Activated naive CD8-positive, alpha-beta T cell treated with anti-CD3 and anti-CD28 coated beads, Interleukin-2, amount 50 U/mL, for 24 hours (primary cell): ENCODE results near the gene ELK4.

Source experiments
- ATAC-seq: fragments of 150-1000 bp; cut with Tn5 transposase; one replicate; pipeline ENCODE4 v1.10.0; 2021
- DNase-seq: peaks from one replicate; pipeline ENCODE4 v3.0.0; 2021
- H3K27ac Mint-ChIP-seq: one replicate; pipeline ENCODE4 v1.8.0; 2021; ENCODE audit warnings: mild to moderate bottlenecking, mixed read lengths
- H3K27me3 Mint-ChIP-seq: one replicate; pipeline ENCODE4 v1.8.0; 2021; ENCODE audit warnings: mixed read lengths
- H3K36me3 Mint-ChIP-seq: one replicate; pipeline ENCODE4 v1.8.0; 2021; ENCODE audit warnings: low read depth, mixed read lengths
- H3K4me1 Mint-ChIP-seq: one replicate; pipeline ENCODE4 v1.8.0; 2021; ENCODE audit warnings: mixed read lengths
- H3K4me3 Mint-ChIP-seq: one replicate; pipeline ENCODE4 v1.8.0; 2021; ENCODE audit warnings: mild to moderate bottlenecking, moderate library complexity, mixed read lengths
- H3K9me3 Mint-ChIP-seq: one replicate; pipeline ENCODE4 v1.8.0; 2021; ENCODE audit warnings: mixed read lengths

ELK4 gene

DNA sequence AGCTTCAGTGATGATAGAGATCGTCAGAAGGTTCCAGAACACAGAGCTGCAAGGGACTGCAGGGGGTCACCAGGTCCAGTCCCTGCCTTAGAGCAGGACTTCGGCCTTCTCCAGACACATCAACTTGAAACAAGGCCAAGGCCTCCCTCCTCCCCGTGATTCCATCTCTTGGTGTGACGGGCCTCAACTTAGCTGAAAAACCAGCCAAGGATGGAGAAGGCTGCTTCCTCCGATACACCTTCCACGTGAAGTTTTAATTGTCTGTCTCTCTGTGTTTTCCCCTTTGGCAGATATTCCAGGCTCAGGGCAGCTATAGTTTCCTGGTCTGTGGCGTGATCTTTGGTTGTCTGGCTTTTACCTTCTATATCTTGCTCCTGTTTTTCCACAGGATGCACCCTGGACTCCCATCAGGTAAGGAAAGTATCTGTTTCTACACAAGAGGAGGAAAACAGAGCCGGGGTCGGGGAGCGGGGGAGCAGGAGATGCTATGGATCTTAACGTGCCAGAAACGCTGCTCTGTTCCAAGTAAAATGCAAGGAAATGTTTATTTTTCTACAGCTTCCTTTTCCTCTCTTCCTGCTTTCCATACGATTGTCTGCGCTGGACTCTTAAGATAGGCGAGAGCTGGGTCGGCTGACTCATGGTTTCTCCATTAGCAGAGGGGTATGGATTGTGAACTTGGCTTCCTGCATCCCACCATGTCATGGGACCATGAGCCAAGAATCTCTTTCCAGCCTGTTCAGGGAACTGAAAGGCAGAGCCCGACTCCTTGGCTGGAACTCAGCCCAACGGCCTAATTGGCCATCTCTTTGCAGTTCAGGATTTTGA, 32.8 kb downstream of the ELK4 start:
- no peak for DNase-seq
- Mint-ChIP-seq H3K27ac (peak overlapping the region; percentile 17), H3K27me3 (no peaks in the 10 kb centered on the region), H3K36me3 (peaks cover 26% of the 10 kb centered on the region), H3K4me1 (peaks cover 38% of the 10 kb centered on the region), H3K9me3 (no peaks in the 10 kb centered on the region), H3K4me3 (no peak overlapping the region)
- ATAC-seq: no peak

- Mint-ChIP-seq H3K27me3 (no peaks in the 10 kb centered on the region), H3K36me3 (peaks cover 20% of the 10 kb centered on the region), H3K4me3 (no peak overlapping the region), H3K4me1 (peaks cover 47% of the 10 kb centered on the region), H3K9me3 (no peaks in the 10 kb centered on the region), H3K27ac (peak overlapping the region; percentile 43)
- ATAC-seq (no peak), DNase-seq (no peak)
Measured at GRCh38 chr1:205597691-205598314, 34.0 kb downstream of the ELK4 start.

DNA sequence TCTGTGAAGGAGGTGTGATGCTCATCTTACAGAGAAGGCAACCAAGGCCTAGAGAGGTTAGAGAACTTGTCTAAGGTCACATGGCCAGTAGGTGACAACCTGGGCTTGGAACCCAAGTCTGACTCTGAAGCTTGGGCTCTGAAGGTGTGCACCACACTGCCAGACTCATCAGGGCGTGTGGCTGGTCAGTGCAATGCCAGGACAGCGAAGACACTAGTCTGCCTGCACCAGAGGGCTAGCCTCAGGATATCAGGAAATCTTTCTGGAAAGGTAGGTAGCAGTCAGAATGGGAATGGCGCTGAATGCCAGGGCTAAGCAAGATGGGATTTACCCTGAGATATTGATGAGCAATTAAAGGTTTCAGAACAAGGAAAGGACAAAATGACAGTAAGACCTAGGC, 34.9 kb downstream of the ELK4 start:
- DNase-seq: no peak
- Mint-ChIP-seq H3K27ac (no peak overlapping the region), H3K36me3 (peaks cover 20% of the 10 kb centered on the region), H3K4me3 (no peak overlapping the region), H3K27me3 (no peaks in the 10 kb centered on the region), H3K9me3 (no peaks in the 10 kb centered on the region), H3K4me1 (peaks cover 51% of the 10 kb centered on the region)
- ATAC-seq: no peak

DNA sequence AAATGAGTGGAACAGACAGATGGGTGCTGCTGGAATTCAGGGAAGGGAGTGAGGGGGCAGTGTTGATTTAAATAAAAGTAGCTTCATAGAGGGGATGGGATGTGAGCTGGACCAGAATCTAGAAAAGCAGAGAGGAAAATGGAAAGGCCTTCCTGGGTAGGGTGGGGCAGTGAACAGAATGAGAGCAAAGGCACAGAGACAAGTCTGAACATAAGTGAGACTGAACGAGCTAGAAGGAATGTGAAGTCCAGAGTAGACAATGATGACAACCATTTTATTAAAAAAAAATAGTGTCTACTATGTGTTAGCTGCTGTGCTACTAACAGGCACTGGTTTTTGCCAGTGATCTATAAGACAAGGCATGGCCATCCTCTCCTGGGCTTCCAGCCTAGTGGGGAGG, 36.0 kb downstream of the ELK4 start:
- Mint-ChIP-seq H3K9me3 (no peaks in the 10 kb centered on the region), H3K36me3 (peaks cover 20% of the 10 kb centered on the region), H3K27ac (no peak overlapping the region), H3K4me3 (no peak overlapping the region), H3K4me1 (peaks cover 58% of the 10 kb centered on the region), H3K27me3 (no peaks in the 10 kb centered on the region)
- no peak for DNase-seq
- no peak for ATAC-seq

DNA sequence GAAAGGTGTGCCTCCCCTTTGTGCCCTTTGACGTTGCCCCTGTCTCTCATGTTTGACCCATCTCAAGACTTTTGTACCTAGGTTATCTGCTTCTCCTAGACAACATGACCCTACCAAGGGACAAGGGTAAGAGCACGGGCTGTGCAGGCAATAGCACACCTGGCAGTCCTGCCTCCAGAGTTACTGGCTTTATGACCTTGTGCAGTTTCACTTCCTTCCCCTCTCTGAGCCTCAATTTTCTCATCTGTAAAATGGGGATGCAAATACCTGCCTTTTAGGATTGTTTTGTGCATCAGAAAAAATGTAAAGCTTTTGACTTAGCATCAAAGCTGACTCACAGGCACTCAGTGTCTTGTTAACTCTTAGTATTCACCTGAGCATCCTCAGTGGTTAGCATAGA, 36.4 kb downstream of the ELK4 start:
- H3K4me1 Mint-ChIP-seq: peaks cover 56% of the 10 kb centered on the region
- no peaks in the 10 kb centered on the region for H3K9me3 Mint-ChIP-seq
- H3K27me3 Mint-ChIP-seq: no peaks in the 10 kb centered on the region
- no peak overlapping the region for H3K27ac Mint-ChIP-seq
- no peak overlapping the region for H3K4me3 Mint-ChIP-seq
- no peak for ATAC-seq
- peaks cover 19% of the 10 kb centered on the region for H3K36me3 Mint-ChIP-seq
- no peak for DNase-seq

GRCh38 chr1:205594846-205595245, 37.0 kb downstream of the ELK4 start:
- Mint-ChIP-seq H3K4me3 (no peak overlapping the region), H3K4me1 (peaks cover 54% of the 10 kb centered on the region), H3K36me3 (peaks cover 13% of the 10 kb centered on the region), H3K27ac (no peak overlapping the region), H3K9me3 (no peaks in the 10 kb centered on the region), H3K27me3 (no peaks in the 10 kb centered on the region)
- ATAC-seq (no peak), DNase-seq (no peak)

DNA sequence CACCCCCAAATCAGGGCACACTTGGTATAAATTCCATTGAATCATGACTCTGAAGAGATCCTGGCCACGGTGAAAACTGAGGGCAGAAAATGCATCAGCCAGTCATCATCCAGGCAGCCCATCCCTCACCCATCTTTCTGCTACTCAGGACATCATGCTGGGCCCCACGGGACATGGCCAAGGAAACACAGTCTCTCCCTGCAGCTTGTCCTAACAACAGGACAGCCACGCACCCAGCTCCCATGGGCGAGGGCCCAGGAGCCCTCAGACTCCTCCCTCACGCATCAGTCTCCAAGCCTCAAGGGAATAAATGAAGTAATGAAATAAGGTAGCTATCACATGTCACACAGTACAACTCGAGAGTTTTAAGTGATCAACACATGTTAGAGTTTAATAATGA, 37.8 kb downstream of the ELK4 start:
- Mint-ChIP-seq H3K4me1 (peaks cover 48% of the 10 kb centered on the region), H3K27ac (peak overlapping the region; percentile 69), H3K4me3 (peak overlapping the region; percentile 79), H3K36me3 (peaks cover 10% of the 10 kb centered on the region), H3K9me3 (no peaks in the 10 kb centered on the region), H3K27me3 (no peaks in the 10 kb centered on the region)
- no peak for ATAC-seq
- DNase-seq: no peak

GRCh38 chr1:205593532-205593931, 38.3 kb downstream of the ELK4 start:
- H3K4me3 Mint-ChIP-seq: peak overlapping the region; percentile 79
- no peaks in the 10 kb centered on the region for H3K9me3 Mint-ChIP-seq
- H3K36me3 Mint-ChIP-seq: peaks cover 6% of the 10 kb centered on the region
- DNase-seq (no peak), ATAC-seq (no peak)
- H3K4me1 Mint-ChIP-seq: peaks cover 52% of the 10 kb centered on the region
- H3K27me3 Mint-ChIP-seq: no peaks in the 10 kb centered on the region
- peak overlapping the region; percentile 69 for H3K27ac Mint-ChIP-seq

GRCh38 chr1:205592443-205593003, 39.3 kb downstream of the ELK4 start:
- peaks cover 52% of the 10 kb centered on the region for H3K4me1 Mint-ChIP-seq
- H3K9me3 Mint-ChIP-seq: no peaks in the 10 kb centered on the region
- no peak for ATAC-seq
- peak overlapping the region; percentile 79 for H3K27ac Mint-ChIP-seq
- no peaks in the 10 kb centered on the region for H3K27me3 Mint-ChIP-seq
- peaks cover 2% of the 10 kb centered on the region for H3K36me3 Mint-ChIP-seq
- H3K4me3 Mint-ChIP-seq: peak overlapping the region; percentile 79
- no peak for DNase-seq

DNA sequence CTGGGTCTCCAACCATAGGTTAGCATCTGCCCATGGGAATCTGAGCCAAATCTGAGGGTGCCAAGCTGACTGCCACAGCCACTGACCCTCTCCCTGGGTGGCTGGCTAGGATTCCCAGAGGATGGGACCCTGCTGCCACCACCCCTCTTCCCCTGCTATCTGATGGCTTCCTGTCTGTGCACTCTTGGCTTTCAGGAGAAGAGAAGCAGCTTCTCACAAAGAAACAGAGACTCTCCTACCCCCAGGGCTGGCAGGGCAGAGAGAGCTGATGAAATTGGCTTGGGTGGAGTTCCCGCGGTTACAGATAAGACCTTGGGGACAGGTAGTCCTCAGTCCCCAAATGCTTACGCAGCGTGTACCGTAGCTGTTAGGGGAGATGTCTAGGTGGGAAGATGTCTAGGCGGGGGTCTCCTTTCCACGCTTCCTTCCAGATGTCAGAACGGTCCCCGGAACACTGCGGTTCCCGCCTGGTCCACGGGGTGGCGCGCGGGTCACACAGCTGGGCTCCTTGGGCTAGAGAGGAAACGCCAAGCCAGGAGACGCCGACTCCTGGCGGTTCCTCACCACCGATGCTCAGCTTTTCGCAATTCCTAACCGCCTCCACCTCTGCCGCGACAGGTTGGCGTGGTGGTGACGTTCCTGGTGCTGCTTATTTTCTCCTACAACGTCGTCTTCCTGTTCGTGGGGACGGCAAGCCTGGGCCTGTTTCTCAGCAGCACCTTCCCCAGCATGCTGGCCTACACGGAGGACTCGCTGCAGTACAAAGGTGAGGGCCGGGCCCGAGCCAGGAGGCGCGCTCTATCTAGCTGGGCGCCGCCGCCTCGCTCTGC, 40.1 kb downstream of the ELK4 start:
- H3K4me3 Mint-ChIP-seq: peak overlapping the region; percentile 85
- H3K9me3 Mint-ChIP-seq: no peaks in the 10 kb centered on the region
- H3K36me3 Mint-ChIP-seq: peaks cover 2% of the 10 kb centered on the region
- H3K27ac Mint-ChIP-seq: peak overlapping the region; percentile 86
- ATAC-seq (peak; percentile 88), DNase-seq (peak; percentile 94)
- peaks cover 50% of the 10 kb centered on the region for H3K4me1 Mint-ChIP-seq
- H3K27me3 Mint-ChIP-seq: no peaks in the 10 kb centered on the region

DNA sequence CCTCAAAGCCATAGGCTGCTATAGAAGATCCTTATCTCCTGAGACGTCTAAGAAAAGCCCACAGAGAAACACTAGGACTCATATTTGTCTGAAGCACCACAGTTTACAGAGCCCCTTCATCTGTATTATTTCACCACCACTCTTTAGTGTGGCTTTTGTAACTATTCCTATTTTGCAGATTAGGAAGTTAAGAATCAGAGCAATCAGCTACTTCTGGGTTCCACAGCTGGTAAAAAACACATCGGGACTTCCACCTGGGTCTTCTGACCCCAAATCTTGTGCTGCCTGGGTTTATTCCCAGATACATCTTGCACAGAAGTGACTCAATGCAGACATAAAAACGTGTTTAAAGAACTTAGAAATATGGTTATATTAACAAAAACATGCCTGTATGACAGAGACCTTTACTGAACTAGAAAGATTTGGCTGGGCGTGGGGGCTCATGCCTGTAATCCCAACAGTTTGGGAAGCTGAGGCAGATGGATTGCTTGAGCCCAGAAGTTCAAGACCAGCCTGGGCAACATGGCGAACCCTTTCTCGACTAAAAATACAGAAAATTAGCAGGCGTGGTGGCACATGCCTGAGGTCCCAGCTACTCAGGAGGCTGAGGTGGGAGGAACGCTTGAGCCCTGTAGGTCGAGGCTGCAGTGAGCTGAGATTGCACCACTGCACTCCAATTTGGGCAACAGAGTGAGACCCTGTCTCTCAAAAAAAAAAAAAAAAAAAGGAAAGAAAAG, 40.9 kb downstream of the ELK4 start:
- peaks cover 49% of the 10 kb centered on the region for H3K4me1 Mint-ChIP-seq
- no peaks in the 10 kb centered on the region for H3K27me3 Mint-ChIP-seq
- H3K27ac Mint-ChIP-seq: no peak overlapping the region
- DNase-seq (no peak), ATAC-seq (no peak)
- H3K36me3 Mint-ChIP-seq: peaks cover 2% of the 10 kb centered on the region
- H3K9me3 Mint-ChIP-seq: no peaks in the 10 kb centered on the region
- H3K4me3 Mint-ChIP-seq: no peak overlapping the region

DNA sequence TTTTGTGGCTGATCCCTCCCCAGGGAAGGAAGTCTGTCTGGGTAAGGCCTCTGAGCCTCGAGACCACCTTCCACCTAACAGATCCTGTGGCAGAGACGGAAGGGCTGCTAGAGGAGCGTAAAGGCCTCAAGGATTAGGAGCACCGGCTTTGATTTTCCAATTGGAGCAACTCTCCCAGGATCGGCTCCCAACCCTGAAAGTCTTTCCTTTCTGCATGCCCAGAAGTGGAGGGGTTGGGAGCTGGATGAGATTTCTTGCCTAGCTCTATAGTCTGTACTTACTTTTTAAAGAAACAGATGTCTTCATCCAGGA, 41.4 kb downstream of the ELK4 start:
- H3K9me3 Mint-ChIP-seq: no peaks in the 10 kb centered on the region
- peaks cover 2% of the 10 kb centered on the region for H3K36me3 Mint-ChIP-seq
- no peak for ATAC-seq
- no peak overlapping the region for H3K27ac Mint-ChIP-seq
- H3K4me1 Mint-ChIP-seq: peaks cover 46% of the 10 kb centered on the region
- no peak overlapping the region for H3K4me3 Mint-ChIP-seq
- no peak for DNase-seq
- H3K27me3 Mint-ChIP-seq: no peaks in the 10 kb centered on the region

- ATAC-seq (no peak), DNase-seq (no peak)
- Mint-ChIP-seq H3K9me3 (no peaks in the 10 kb centered on the region), H3K4me3 (no peak overlapping the region), H3K4me1 (peaks cover 41% of the 10 kb centered on the region), H3K27ac (no peak overlapping the region), H3K27me3 (no peaks in the 10 kb centered on the region), H3K36me3 (peaks cover 2% of the 10 kb centered on the region)
Measured at GRCh38 chr1:205589618-205590456, 42.0 kb downstream of the ELK4 start.
